ENCODE measurements around the gene GALNT6.
A peak's percentile ranks its signal among the peaks of the same experiment; 100 is the strongest.

GALNT6 gene

GRCh38 chr12:51379571-51379970 is 11.6 kb downstream of the GALNT6 start:
- no peak for DNase-seq

DNA sequence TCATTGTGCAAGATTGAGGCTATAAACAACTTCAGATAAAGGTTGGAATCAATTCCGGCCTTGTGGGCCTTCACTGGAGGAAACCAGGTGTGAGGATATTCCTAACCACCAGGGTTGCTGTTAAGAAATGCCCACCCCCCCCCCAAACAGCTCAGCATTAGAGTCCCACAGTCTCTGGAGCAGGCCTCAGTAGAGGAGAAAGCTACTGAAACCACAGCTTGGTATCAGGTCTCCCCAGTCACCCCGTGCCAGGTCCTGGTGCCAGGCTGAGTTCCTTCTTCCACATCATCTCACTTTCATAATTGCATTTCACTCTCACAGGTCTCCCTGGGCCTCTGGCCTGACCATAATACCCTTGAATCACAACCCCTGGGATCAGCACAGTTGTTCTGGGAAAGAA is 12.5 kb downstream of the GALNT6 start:
- no peak for DNase-seq

GRCh38 chr12:51377099-51377984 is 13.9 kb downstream of the GALNT6 start:
- no peak for DNase-seq

- DNase-seq, result no peak
These were observed 16.4 kb downstream of the GALNT6 start for GRCh38 chr12:51374856-51375255.

- no peak for DNase-seq
These were observed 16.8 kb downstream of the GALNT6 start for GRCh38 chr12:51374361-51374760.

DNA sequence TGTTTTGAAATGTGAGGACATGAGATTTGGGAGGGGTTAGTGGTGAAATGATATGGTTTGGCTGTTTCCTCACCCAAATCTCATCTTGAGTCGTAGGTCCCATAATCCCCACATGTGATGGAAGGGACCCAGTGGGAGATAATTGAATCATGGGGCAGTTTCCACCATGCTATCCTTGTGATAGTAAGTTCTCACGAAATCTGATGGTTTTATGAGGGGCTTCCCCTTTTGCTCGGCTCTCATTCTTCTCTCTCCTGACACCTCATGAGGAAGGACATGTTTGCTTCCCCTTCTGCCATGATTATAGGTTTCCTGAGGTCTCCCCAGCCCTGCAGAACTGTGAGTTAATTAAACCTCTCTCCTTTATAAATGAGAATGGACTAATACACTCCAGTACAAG is 18.0 kb downstream of the GALNT6 start:
- DNase-seq, result no peak

- DNase-seq, result no peak
These were observed 19.2 kb downstream of the GALNT6 start for GRCh38 chr12:51372021-51372420.

DNA sequence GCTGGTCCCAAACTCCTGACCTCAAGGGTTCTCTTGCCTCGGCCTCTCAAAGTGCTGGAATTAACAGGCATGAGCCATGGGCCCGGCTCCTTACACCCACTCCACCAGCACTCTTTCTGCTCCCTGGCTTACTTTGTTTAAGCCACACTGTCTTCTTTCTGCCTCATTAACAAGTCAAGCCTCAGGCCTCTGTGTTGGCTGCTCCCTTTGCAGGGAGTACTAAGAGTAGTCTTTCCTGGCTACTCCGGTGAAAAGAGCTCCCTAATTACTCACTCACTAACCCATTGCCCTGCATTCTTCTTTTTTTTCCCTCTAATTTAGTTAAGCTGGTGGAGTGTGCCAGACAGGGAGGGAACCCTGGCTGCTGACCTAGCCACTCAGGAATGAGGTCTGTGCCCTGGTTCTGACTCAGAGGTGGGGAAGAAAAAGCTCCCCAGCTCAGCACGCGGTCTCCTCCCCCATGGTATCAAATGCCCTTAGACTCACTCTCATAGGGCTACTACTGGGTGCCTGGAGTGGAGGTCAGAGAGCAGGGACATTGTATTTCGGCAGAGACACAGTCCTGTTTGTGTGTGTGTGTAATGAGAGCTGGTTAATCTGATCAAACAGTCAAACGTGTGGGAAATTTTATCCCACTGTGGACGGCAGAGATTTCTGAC is 19.8 kb downstream of the GALNT6 start:
- DNase-seq, result no peak

DNA sequence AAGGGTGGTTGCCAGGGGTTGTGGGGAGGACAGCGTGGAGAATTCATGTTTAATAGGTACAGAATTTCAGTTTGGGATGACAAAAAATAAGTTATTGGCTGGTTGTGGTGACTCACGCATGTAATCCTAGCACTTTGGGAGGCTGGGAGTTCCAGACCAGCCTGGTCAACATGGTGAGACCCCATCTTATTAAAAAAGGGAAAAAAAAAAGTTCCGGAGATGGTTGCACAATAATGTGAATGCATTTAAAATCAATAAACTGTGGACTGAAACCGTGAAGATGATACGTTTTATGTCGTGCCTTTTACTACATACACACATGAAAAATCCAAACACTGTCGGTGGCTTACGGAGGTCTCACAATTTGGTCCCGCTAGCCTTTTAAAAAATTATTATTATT is 20.5 kb downstream of the GALNT6 start:
- DNase-seq, result no peak

DNA sequence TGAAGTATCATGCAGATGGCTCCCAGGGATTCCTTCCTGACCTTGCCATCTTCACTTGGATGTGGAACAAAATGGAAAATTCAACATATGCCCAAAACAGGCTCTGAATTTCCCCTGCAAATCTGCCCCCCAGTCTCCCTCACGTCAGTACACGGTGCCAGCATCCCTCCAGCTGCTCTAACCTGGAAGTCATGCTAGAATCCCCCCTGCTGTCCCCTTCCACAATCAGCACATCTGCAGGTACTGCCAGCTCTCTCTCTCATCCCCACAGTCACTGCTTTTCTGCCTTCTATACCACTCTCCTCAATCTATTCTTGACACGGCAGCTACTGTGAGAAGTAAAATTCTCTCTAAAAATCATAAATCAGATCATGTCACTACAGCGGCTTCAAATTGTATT is 21.6 kb downstream of the GALNT6 start:
- no peak for DNase-seq

- peak; percentile 87 for DNase-seq
These were observed 22.3 kb downstream of the GALNT6 start for GRCh38 chr12:51368640-51369517.

- DNase-seq, result no peak
These were observed 25.9 kb downstream of the GALNT6 start for GRCh38 chr12:51365276-51365675.

GRCh38 chr12:51364001-51364400 is 27.2 kb downstream of the GALNT6 start:
- no peak for DNase-seq

GRCh38 chr12:51362747-51363342 is 28.4 kb downstream of the GALNT6 start:
- no peak for DNase-seq

DNA sequence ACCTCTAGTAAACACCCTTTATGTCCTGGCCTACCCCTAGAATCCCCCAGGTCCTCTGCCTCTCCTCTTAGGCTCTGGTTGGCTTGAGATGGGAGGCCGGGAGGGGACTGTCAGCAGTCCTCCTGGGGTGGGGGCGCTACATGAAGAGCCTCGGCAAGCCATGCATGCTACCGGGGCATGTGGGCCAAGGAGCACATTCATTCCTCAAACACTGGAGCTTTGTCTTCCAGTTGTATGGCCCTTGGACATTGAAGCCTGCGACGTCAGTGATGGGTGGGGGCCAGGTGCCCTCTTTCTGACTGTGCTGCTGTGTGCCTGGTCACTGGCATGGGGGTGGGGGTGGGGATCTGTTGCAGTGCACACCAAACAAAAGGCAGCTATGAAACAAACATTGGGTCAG is 28.9 kb downstream of the GALNT6 start:
- DNase-seq, result no peak

DNA sequence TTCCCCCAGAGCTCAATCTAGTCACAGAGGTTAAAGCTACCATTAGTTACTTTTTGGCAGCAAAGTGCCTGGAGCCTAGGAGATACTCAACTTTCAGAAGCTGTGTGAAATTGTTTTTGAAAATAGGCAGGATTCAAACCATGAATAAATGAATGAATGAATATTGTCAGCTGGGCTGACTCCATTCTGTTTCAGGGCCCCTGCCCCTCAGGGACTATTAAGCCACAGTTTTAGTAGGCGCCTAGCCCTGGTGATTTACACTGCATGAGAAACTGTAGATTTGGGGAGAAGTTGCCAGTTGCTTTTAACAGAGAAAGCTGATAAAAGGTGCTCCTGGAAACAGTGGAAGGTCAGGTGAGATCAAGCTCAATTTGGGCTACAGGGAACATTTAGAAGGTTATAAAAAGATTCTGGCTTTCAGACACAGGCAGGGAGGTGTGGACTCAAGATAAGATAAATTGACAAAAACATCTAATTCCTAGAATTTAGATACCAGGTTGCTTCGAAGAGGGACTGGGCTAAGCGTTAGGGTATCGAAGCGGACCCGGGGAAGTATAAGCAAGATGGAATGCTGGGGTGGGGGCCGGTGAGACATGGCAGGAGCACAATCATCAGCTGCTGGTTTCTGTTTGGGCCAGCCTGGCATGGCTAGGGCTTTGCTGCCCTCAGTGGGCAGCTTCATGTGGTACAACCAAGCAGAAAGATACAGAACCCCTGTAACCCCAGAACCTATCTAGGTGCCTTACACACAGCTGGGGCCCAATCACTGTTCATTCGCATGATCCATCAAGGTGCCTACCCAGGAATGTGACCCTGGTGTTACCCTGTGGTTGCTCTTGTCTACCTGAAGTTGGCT is 29.8 kb downstream of the GALNT6 start:
- DNase-seq, result no peak

DNA sequence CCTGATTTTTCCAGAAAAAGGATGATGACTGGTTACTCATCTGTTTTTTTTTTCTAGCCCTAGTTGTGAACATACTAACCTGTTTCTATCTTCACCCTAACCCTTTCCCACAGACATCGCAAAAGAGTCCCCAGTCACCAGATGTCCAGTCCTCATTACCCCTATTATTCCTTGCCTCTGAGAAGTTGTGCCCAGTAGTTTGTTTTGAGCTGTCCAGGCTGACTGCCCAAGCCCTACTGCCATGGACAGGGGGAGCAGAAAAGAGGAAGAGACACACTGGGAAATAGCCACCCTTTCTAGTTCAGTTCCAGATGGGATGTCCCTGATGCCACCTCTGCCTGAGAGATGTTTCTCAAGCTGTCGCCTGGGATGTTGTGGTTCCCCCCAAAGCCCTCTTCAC is 30.9 kb downstream of the GALNT6 start:
- DNase-seq, result no peak

- DNase-seq, result no peak
These were observed 31.4 kb downstream of the GALNT6 start for GRCh38 chr12:51359851-51360250.

- DNase-seq, result no peak
These were observed 32.7 kb downstream of the GALNT6 start for GRCh38 chr12:51358496-51358895.

DNA sequence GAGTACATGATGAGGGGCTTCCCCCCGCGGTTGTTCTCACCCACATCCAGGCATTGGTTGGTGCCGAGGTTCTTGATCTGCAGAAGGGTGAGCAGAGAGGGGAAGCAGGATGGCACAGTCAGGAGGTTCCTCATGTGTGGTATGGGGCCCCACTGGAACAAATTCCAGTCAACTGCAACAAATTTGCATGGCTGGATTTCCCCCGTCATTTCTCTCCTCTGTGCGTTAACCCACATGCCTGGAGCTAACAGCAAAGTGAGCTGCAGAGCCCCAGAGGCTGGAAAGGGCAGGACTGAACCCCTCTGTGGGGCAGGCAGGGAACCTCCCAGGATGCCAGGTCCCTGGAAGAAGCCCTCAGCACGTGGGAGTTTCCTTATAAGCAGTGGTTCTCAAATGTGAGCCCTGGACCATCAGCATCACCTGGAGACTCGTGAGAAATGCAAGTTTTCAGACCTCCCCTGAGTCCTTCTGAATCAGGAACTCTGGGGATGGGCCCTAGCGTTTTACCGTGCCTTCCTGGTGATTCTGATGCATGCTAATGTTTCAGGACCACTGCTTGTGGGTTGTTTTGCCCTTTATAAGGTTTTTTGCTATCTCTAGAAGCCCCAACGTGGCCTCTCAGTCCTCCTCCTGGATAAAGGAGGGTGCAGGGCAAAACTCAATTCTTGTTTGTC is 33.7 kb downstream of the GALNT6 start:
- DNase-seq, result no peak

GRCh38 chr12:51351913-51352532 is 39.2 kb downstream of the GALNT6 start:
- DNase-seq, result peak; percentile 77
